DMS114 treated with DMSO at 0.1 percent for 48 hours (cell line): ENCODE measurements around the gene BCAS1.

Source experiments
- DNase-seq: peaks from one replicate; lab custom pipeline; 2025; ENCODE audit not compliant: unreplicated experiment; lab: John Stamatoyannopoulos, UW

BCAS1 gene

GRCh38 chr20:54070187-54070987 is at the start of gene BCAS1:
BCAS1 (minus strand) TSS chr20:54070594; CDS start chr20:54058718, 11,876 bp downstream.
- DNase-seq, result no peak

GRCh38 chr20:54119744-54120143 is 49.4 kb upstream of the BCAS1 start:
- DNase-seq, result no peak

GRCh38 chr20:54118220-54119001 is 48.0 kb upstream of the BCAS1 start:
- no peak for DNase-seq

- no peak for DNase-seq
Measured at GRCh38 chr20:54116550-54117235, 46.3 kb upstream of the BCAS1 start.

- DNase-seq, result no peak
Measured at GRCh38 chr20:54115172-54115854, 44.9 kb upstream of the BCAS1 start.

GRCh38 chr20:54114109-54114508 is 43.7 kb upstream of the BCAS1 start:
- no peak for DNase-seq

- DNase-seq, result no peak
Measured at GRCh38 chr20:54113566-54113965, 43.2 kb upstream of the BCAS1 start.

- no peak for DNase-seq
Measured at GRCh38 chr20:54112221-54112884, 42.0 kb upstream of the BCAS1 start.

- no peak for DNase-seq
Measured at GRCh38 chr20:54111460-54111859, 41.1 kb upstream of the BCAS1 start.

GRCh38 chr20:54110457-54110856 is 40.1 kb upstream of the BCAS1 start:
- DNase-seq, result no peak

GRCh38 chr20:54110041-54110440 is 39.6 kb upstream of the BCAS1 start:
- no peak for DNase-seq

GRCh38 chr20:54108817-54109216 is 38.4 kb upstream of the BCAS1 start:
- DNase-seq, result no peak

GRCh38 chr20:54108326-54108642 is 37.9 kb upstream of the BCAS1 start:
- no peak for DNase-seq

GRCh38 chr20:54107600-54108325 is 37.4 kb upstream of the BCAS1 start:
- DNase-seq, result no peak

GRCh38 chr20:54107181-54107580 is 36.8 kb upstream of the BCAS1 start:
- no peak for DNase-seq

- DNase-seq, result no peak
Measured at GRCh38 chr20:54106162-54106561, 35.8 kb upstream of the BCAS1 start.

- no peak for DNase-seq
Measured at GRCh38 chr20:54105653-54106052, 35.3 kb upstream of the BCAS1 start.

GRCh38 chr20:54104781-54105180 is 34.4 kb upstream of the BCAS1 start:
- DNase-seq, result no peak

- DNase-seq, result no peak
Measured at GRCh38 chr20:54103762-54104600, 33.6 kb upstream of the BCAS1 start.
